DOHH2 (cell line): ENCODE data around the gene WHRN.

Source experiments
- H3F3A ChIP-seq: fragments of 200-600 bp; sonication (generic), shearing (Covaris generic); 2 replicates; pipeline ENCODE4 v1.6.0; 2016; ENCODE audit warnings: antibody characterized with exemption, mild to moderate bottlenecking; ENCODE audit not compliant: control insufficient read depth, insufficient read depth
- H3K27ac ChIP-seq: fragments of 200-600 bp; sonication (generic); 2 replicates; pipeline ENCODE4 v1.5.1; 2014; ENCODE audit warnings: low read depth, mild to moderate bottlenecking, low read length, moderate library complexity
- H3K27me3 ChIP-seq: fragments of 200-600 bp; sonication (generic); 2 replicates; pipeline ENCODE4 v1.6.1; 2014; ENCODE audit warnings: mild to moderate bottlenecking, low read length, mixed read lengths; ENCODE audit not compliant: control insufficient read depth
- H3K36me3 ChIP-seq: fragments of 200-600 bp; sonication (generic); 2 replicates; pipeline ENCODE4 v1.6.1; 2014; ENCODE audit warnings: mild to moderate bottlenecking, low read length, moderate library complexity, mixed read lengths; ENCODE audit not compliant: control insufficient read depth
- H3K4me1 ChIP-seq: fragments of 200-600 bp; sonication (generic); 2 replicates; pipeline ENCODE4 v1.6.1; 2014; ENCODE audit warnings: mild to moderate bottlenecking, low read length, mixed read lengths; ENCODE audit not compliant: control insufficient read depth
- H3K4me2 ChIP-seq: fragments of 200-600 bp; sonication (generic); 2 replicates; pipeline ENCODE4 v1.6.0; 2014; ENCODE audit warnings: mild to moderate bottlenecking, low read length, moderate library complexity
- H3K4me3 ChIP-seq: fragments of 200-600 bp; sonication (generic); 2 replicates; pipeline ENCODE4 v1.5.1; 2014; ENCODE audit warnings: mild to moderate bottlenecking, low read length, mixed read lengths
- H3K79me2 ChIP-seq: fragments of 200-600 bp; sonication (generic); 2 replicates; pipeline ENCODE4 v1.6.1; 2014; ENCODE audit warnings: mild to moderate bottlenecking, low read length, mixed read lengths; ENCODE audit not compliant: control insufficient read depth
- H3K9me2 ChIP-seq: fragments of 200-600 bp; sonication (generic); replicated peaks from 2 replicates; pipeline ENCODE4 v1.6.1; 2014; ENCODE audit warnings: mild to moderate bottlenecking, low read length, mixed read lengths; ENCODE audit not compliant: control insufficient read depth
- H3K9me3 ChIP-seq: fragments of 200-600 bp; sonication (generic); 2 replicates; pipeline ENCODE4 v1.6.1; 2014; ENCODE audit warnings: antibody characterized with exemption, low read length, mixed read lengths; ENCODE audit not compliant: control insufficient read depth, insufficient read depth
- H4K20me1 ChIP-seq: fragments of 200-600 bp; sonication (generic); 2 replicates; pipeline ENCODE4 v1.6.0; 2014; ENCODE audit warnings: low read depth, mild to moderate bottlenecking, antibody characterized with exemption, low read length, moderate library complexity; ENCODE audit not compliant: control insufficient read depth, insufficient read depth
- EZH2phosphoT487 ChIP-seq: fragments of 200-600 bp; sonication (generic); IDR thresholded peaks from 2 replicates; pipeline ENCODE4 v1.6.1; 2017; ENCODE audit warnings: borderline replicate concordance, mild to moderate bottlenecking, antibody characterized with exemption, low read length, moderate library complexity, mixed read lengths
- TF ChIP-seq, protein P1 (sequence below): fragments of 200-600 bp; sonication (generic); IDR thresholded peaks from one replicate; pipeline ENCODE4 v1.5.1; 2014; ENCODE audit warnings: antibody characterized with exemption, mild to moderate bottlenecking, low read depth, low read length; ENCODE audit not compliant: poor library complexity, severe bottlenecking

Gene WHRN

DNA sequence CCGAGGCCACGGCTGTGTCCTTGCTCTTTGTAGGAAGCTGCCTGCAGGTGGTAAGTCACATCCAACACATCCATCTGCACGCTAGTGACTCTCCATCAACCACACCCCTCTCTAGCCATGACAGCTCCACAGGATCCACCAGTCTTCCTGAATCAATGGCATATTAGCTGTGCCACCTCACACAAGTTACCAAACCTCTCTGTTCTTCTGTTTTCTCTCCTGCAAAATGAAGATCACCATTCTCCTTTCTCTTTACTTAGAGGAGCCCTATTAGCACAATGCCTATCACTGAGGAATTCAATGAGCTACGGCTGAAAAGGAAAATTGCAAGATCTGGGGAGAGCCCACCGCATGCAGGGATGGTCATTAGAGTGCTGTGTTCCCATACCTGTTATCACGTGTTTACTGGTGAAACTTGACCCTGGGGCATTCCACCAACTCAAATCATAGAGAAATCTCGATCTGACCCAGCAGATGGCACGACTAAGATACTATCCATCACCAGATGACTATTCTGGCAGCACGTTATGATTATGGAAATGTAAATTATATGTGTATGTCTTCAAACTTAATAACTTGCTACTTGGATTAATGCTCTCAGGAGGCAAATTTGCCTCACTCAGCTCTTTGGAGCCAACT lies 20.9 kb downstream of the WHRN start:
- Histone ChIP-seq H3K4me3 (no peak overlapping the region), H3K9me2 (no peaks in the 10 kb centered on the region), H4K20me1 (peaks cover 3% of the 10 kb centered on the region; the same call in 1 of the 2 replicates), H3K36me3 (no peaks in the 10 kb centered on the region), H3K4me2 (no peak overlapping the region), H3K4me1 (no peaks in the 10 kb centered on the region; the same call in 1 of the 2 replicates), H3K27ac (no peak overlapping the region), H3K9me3 (no peaks in the 10 kb centered on the region), H3K27me3 (peaks cover 23% of the 10 kb centered on the region), H3K79me2 (no peaks in the 10 kb centered on the region), H3F3A (no peaks in the 10 kb centered on the region)
- TF ChIP-seq, protein P1, sequence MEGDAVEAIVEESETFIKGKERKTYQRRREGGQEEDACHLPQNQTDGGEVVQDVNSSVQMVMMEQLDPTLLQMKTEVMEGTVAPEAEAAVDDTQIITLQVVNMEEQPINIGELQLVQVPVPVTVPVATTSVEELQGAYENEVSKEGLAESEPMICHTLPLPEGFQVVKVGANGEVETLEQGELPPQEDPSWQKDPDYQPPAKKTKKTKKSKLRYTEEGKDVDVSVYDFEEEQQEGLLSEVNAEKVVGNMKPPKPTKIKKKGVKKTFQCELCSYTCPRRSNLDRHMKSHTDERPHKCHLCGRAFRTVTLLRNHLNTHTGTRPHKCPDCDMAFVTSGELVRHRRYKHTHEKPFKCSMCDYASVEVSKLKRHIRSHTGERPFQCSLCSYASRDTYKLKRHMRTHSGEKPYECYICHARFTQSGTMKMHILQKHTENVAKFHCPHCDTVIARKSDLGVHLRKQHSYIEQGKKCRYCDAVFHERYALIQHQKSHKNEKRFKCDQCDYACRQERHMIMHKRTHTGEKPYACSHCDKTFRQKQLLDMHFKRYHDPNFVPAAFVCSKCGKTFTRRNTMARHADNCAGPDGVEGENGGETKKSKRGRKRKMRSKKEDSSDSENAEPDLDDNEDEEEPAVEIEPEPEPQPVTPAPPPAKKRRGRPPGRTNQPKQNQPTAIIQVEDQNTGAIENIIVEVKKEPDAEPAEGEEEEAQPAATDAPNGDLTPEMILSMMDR, result no peak
- no peak for TF ChIP-seq EZH2phosphoT487

DNA sequence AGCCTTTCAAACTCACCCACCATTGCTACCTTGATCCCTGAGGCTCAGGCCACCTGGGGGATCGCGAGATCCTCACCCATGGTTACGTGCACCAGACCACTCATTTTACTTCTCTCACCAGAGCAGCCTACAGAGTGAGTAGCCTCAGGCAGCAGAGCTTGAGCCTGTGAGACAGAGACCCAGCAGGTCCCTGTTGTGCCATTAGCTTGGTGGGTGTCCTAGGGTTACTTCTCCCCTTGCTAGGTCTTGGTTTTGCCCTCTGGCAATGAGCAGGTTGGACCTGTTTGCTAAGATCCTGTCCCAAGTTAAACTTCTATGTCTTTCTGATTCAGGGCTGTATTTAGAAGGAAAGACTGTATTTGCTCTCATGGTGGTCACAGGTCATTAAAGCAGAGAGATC lies 21.8 kb downstream of the WHRN start:
- no peaks in the 10 kb centered on the region for H3F3A ChIP-seq
- H3K27me3 ChIP-seq, result peaks cover 29% of the 10 kb centered on the region
- H3K27ac ChIP-seq, result no peak overlapping the region
- no peaks in the 10 kb centered on the region for H3K9me2 ChIP-seq
- H3K4me3 ChIP-seq, result no peak overlapping the region
- no peaks in the 10 kb centered on the region for H3K9me3 ChIP-seq
- peaks cover 3% of the 10 kb centered on the region; the same call in 1 of the 2 replicates for H4K20me1 ChIP-seq
- H3K4me2 ChIP-seq, result no peak overlapping the region
- H3K4me1 ChIP-seq, result no peaks in the 10 kb centered on the region; the same call in 1 of the 2 replicates
- H3K79me2 ChIP-seq, result no peaks in the 10 kb centered on the region
- TF ChIP-seq, protein P1, result no peak
- TF ChIP-seq EZH2phosphoT487, result no peak
- no peaks in the 10 kb centered on the region for H3K36me3 ChIP-seq

DNA sequence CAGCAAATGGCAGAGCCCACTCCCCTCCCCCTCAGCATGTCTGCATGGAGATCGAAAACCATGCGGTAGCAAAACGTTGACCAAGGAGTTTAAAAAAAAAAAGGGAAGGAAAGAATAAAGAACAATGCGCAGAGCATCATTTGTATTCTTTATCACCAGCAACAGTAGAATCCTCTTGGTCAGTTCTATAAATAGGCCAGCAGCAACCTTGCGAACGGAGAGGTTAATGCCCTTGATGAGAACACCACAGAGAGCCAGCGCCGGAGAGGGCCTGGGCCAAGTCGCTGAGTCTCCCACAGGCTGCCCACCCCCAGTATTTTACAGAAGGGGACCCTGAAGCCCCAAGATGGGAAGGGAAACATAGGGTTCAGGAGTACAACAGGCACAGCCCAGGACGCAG lies 22.7 kb downstream of the WHRN start:
- H3K27me3 ChIP-seq, result peaks cover 32% of the 10 kb centered on the region
- no peak overlapping the region for H3K4me2 ChIP-seq
- no peaks in the 10 kb centered on the region for H3K9me2 ChIP-seq
- H4K20me1 ChIP-seq, result no peaks in the 10 kb centered on the region
- H3K4me3 ChIP-seq, result no peak overlapping the region
- H3K36me3 ChIP-seq, result no peaks in the 10 kb centered on the region
- no peaks in the 10 kb centered on the region for H3F3A ChIP-seq
- H3K9me3 ChIP-seq, result no peaks in the 10 kb centered on the region
- H3K27ac ChIP-seq, result no peak overlapping the region
- H3K4me1 ChIP-seq, result no peaks in the 10 kb centered on the region
- H3K79me2 ChIP-seq, result no peaks in the 10 kb centered on the region
- TF ChIP-seq EZH2phosphoT487, result no peak
- TF ChIP-seq, protein P1, result no peak
